Glutamatergic neuron (in vitro differentiated cells): Measurements from ENCODE around the gene EGLN1. TPM values are rescaled to one million over a fixed set of nuclear protein-coding genes. Genes with fewer than 3 reads are reported as not detected.

Experiments used
- DNase-seq: peaks from one replicate; pipeline ENCODE4 v3.0.0; 2022
- H3K27ac Mint-ChIP-seq: one replicate; pipeline ENCODE4 v1.8.0; 2020; ENCODE audit warnings: mild to moderate bottlenecking, mixed read lengths, inconsistent platforms; ENCODE audit not compliant: unreplicated experiment
- H3K27me3 Mint-ChIP-seq: one replicate; pipeline ENCODE4 v1.8.0; 2020; ENCODE audit warnings: mild to moderate bottlenecking, moderate library complexity, mixed read lengths, inconsistent platforms; ENCODE audit not compliant: unreplicated experiment
- H3K36me3 Mint-ChIP-seq: one replicate; pipeline ENCODE4 v1.8.0; 2020; ENCODE audit warnings: mild to moderate bottlenecking, mixed read lengths, inconsistent platforms; ENCODE audit not compliant: unreplicated experiment
- H3K4me1 Mint-ChIP-seq: one replicate; pipeline ENCODE4 v1.8.0; 2020; ENCODE audit warnings: mild to moderate bottlenecking, low read depth, mixed read lengths, inconsistent platforms; ENCODE audit not compliant: unreplicated experiment
- H3K4me3 Mint-ChIP-seq: one replicate; pipeline ENCODE4 v1.8.0; 2020; ENCODE audit warnings: mild to moderate bottlenecking, mixed read lengths, inconsistent platforms; ENCODE audit not compliant: unreplicated experiment
- H3K9me3 Mint-ChIP-seq: one replicate; pipeline ENCODE4 v1.8.0; 2020; ENCODE audit warnings: mild to moderate bottlenecking, moderate library complexity, mixed read lengths, inconsistent platforms; ENCODE audit not compliant: unreplicated experiment
- total RNA-seq: library from RNA; stranded (reverse); fragmentation: NEBNext Ultra II Directional; extraction: Animal tissue kit (Norgen Biotek cat#: 25700); gene quantifications from one replicate; pipeline ENCODE4 v1.2.1, GENCODE V29; 2021; ENCODE audit not compliant: unreplicated experiment
- TF ChIP-seq, protein P1 (sequence below): fragments of 200-600 bp; sonication (generic); IDR thresholded peaks from one replicate; pipeline ENCODE4 v1.5.0; 2021; ENCODE audit not compliant: partially characterized antibody, unreplicated experiment

EGLN1 gene
- total RNA-seq, 1 donor from 2014 or later: 12.3 TPM

DNA sequence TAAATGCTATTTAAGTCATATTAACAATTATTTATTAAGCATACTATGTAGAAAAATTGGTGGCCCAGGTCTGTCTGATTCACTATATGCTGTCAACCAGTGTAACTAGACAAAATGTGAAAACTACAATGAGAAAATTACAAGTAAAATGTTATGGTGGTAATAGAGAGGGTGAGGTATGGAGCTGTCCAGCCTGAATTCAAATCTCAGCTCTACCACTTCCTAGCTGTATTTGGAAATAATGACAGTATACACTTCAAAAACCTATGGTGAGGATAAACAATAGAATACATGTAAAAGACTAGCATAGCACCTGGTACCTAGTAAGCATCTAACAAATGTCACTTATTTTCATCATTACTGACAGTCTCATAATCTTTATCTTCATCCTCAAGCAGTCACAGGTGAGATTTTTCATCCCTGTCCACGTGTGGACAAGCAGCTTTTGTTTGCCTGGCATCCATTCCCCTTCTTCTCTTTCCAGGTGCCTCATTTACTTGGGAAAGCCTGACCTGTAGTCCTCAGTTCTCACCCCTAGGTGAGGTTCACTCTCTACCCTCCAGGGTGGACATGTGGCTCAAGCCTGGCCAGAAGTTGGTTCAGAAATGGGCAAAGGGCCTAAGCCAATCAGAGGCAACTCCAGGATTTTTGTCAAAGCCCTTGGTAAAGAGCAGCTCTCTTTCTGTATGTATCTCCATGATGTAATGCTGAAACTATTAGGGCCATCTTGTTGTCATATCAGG lies 29.5 kb downstream of the EGLN1 start:
- TF ChIP-seq, protein P1, sequence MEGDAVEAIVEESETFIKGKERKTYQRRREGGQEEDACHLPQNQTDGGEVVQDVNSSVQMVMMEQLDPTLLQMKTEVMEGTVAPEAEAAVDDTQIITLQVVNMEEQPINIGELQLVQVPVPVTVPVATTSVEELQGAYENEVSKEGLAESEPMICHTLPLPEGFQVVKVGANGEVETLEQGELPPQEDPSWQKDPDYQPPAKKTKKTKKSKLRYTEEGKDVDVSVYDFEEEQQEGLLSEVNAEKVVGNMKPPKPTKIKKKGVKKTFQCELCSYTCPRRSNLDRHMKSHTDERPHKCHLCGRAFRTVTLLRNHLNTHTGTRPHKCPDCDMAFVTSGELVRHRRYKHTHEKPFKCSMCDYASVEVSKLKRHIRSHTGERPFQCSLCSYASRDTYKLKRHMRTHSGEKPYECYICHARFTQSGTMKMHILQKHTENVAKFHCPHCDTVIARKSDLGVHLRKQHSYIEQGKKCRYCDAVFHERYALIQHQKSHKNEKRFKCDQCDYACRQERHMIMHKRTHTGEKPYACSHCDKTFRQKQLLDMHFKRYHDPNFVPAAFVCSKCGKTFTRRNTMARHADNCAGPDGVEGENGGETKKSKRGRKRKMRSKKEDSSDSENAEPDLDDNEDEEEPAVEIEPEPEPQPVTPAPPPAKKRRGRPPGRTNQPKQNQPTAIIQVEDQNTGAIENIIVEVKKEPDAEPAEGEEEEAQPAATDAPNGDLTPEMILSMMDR: no peak
- Mint-ChIP-seq H3K27ac (no peak overlapping the region), H3K4me1 (no peaks in the 10 kb centered on the region), H3K9me3 (no peaks in the 10 kb centered on the region), H3K27me3 (peaks cover 1% of the 10 kb centered on the region), H3K4me3 (no peak overlapping the region), H3K36me3 (no peaks in the 10 kb centered on the region)
- no peak for DNase-seq

DNA sequence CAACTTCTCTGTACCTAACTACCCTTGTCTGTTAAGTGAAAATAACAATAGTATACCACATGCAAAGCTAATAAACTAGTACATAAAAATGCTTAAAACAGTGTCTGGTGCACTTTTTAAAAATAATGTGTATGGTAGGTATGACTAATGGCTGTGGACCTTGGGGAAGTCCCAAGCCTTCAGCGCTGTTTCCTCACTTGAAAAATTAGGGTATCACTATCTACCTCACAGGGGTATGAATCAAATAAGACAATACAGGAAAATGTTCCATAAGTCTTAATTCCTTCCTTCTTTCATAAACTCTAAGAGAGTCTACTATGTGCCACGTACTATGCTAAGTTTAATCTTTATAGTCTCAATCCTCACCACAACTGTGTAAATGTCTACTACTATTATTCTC lies 32.0 kb downstream of the EGLN1 start:
- H3K27ac Mint-ChIP-seq: no peak overlapping the region

DNA sequence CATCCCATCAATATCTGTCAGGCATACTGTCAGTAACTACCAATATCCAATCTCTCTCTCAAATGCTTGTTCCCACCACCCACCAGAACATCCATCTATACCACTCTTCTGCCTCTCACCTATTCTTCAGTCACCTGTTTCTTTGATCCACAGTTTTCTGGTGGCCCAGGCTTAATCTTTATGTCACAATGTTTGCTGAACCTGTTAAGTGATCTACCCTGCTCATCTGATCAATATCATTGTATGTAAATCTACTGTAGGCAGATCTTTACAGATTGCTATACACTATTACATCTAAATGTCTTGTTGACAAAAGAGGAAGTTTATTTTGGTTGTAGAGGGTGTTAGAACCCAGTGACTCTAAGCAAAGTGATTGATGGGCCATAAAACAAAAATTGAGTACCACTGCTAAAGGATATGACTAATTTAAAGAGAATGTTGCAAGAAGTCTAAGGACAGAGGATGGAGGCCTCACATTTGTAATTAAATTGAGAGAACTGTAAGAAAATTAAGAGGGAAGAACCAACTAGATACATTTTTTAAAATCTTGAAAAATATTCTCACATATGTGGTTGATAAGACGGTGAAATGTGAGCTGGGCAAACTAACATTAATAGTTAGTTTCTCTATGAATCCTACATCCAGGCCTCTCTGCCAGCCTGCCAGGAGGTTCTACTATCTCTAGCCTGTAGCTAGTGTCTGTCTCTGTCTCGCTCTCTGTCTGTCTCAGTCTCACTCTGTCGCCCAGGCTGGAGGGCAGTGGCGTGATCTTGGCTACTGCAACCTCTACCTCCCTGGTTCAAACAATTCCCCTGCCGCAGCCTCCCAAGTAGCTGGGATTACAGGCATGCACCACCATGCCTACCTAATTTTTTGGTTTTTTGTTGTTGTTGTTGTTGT lies 34.1 kb downstream of the EGLN1 start:
- no peak for DNase-seq
- Mint-ChIP-seq H3K27ac (no peak overlapping the region), H3K36me3 (no peaks in the 10 kb centered on the region), H3K27me3 (peaks cover 1% of the 10 kb centered on the region), H3K4me3 (no peak overlapping the region), H3K9me3 (no peaks in the 10 kb centered on the region), H3K4me1 (no peaks in the 10 kb centered on the region)
- TF ChIP-seq, protein P1: no peak

More for the DNA sequence above, 32.0 kb downstream of the EGLN1 start:
- H3K4me3 Mint-ChIP-seq: no peak overlapping the region
- H3K9me3 Mint-ChIP-seq: no peaks in the 10 kb centered on the region
- no peak for DNase-seq
- H3K4me1 Mint-ChIP-seq: no peaks in the 10 kb centered on the region
- H3K27me3 Mint-ChIP-seq: peaks cover 1% of the 10 kb centered on the region
- no peaks in the 10 kb centered on the region for H3K36me3 Mint-ChIP-seq
- TF ChIP-seq, protein P1: no peak

DNA sequence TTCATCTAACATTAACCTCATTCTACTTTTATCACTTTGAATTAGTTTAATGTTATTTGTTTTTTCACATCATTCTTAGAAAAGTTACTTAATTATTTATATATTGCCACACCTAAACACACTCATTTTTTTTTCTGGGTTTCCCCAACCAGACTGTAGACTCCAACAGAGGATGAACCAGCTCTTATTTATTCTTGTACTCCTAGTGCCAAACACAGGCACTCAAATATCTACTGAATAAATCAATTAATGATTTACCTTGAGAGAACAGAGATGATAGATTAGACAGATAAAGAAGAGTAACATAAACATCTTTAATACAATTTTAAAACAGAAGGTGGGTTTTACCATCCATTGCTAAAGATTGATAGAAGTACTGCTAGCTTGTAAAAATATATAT lies 35.6 kb downstream of the EGLN1 start:
- Mint-ChIP-seq H3K36me3 (no peaks in the 10 kb centered on the region), H3K27me3 (peaks cover 1% of the 10 kb centered on the region), H3K4me3 (no peak overlapping the region), H3K27ac (no peak overlapping the region), H3K4me1 (no peaks in the 10 kb centered on the region), H3K9me3 (no peaks in the 10 kb centered on the region)
- TF ChIP-seq, protein P1: no peak
- no peak for DNase-seq

DNA sequence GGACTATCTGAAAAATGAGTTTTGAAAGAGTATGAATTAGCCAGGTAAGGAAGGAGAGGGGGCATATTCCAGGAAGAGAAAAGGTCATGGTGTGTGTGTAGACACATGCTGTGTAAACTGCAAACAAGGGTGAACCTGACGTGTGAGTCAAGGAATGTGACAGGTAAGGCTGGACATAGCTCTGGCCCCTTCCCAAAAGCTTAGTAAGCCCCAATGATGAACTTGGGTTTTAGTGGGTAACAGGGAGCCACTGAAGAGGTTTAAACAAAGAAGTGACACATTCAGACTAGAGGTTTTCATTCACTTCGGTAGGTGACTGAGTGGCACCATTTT lies 36.7 kb downstream of the EGLN1 start:
- Mint-ChIP-seq H3K36me3 (no peaks in the 10 kb centered on the region), H3K4me1 (no peaks in the 10 kb centered on the region), H3K9me3 (no peaks in the 10 kb centered on the region), H3K27ac (no peak overlapping the region), H3K27me3 (no peaks in the 10 kb centered on the region), H3K4me3 (no peak overlapping the region)
- TF ChIP-seq, protein P1: no peak
- DNase-seq: no peak
